HG03565 (cell line): ENCODE results near the gene DSTN.

ENCODE experiments used
- ATAC-seq: cut with Tn5 transposase; IDR thresholded peaks from one replicate; pipeline ENCODE4 v1.9.1; 2021; ENCODE audit warnings: mild to moderate bottlenecking, moderate library complexity; ENCODE audit not compliant: unreplicated experiment

The DSTN gene

DNA sequence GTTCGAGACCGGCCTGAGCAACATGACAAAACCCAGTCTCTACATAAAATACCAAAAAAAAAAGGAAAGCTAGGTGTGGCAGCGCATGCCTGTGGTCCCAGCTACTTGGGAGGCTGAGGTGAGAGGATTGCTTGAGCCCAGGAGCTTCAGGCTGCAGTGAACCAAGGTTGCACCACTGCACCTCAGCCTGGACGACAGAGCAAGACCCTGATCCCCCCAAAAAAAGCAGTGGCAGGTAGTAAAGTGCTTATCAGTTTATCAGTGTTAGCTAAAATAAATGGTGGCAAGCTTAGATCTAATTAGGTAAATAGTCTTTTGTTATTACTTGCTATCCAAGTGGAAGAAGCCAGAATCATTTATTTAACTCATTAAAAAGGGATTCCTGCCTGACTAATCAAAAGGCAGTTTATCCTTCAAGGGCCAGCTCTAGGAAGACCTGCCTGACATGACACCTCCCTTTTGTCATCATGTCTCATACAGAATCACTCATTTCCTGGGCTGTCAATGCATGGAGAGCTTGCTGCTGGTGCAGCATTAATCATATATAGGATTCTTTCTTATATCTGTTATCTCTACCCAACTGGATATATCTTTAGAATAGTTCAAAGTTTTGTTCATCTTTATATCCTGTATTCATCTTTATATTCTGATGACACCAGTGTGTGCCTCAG, 9.6 kb downstream of the DSTN start:
- no peak for ATAC-seq

DNA sequence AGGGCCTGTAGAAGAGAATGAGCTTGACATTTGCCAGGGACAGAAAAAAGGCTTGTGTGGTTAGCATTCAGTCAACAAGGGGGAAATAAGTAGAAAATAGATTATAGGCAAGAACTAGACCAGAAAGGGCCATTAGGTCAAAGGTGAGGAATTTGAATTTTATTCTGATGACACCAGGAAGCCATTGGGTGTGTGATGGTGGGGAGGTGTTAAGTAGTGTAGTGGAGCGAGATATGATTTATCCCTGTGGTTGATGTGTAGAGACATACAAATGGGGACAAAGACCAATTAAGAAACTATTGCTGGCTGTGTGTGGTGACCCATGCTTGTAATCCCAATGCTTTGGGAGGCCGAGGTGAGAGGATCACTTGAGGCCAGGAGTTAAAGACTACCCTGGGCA, 11.0 kb downstream of the DSTN start:
- ATAC-seq: no peak

DNA sequence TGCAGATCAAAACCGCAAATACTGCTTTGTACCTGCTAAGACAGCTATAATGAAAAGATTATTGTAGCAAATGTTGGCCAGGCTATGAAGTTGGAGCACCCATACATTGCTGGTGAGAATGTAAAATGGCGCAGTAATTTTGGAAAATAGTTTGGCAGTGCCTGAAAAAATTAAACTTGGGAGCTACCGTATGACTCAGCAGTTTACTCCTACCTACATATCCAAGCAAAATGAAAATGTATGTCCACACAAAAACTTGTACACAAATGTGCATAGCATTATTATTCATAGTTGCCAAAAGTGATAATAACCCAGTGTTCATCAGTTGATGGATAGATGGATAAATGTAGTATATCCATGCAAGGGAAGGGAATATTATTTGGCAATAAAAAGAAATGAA, 13.3 kb downstream of the DSTN start:
- ATAC-seq: no peak

DNA sequence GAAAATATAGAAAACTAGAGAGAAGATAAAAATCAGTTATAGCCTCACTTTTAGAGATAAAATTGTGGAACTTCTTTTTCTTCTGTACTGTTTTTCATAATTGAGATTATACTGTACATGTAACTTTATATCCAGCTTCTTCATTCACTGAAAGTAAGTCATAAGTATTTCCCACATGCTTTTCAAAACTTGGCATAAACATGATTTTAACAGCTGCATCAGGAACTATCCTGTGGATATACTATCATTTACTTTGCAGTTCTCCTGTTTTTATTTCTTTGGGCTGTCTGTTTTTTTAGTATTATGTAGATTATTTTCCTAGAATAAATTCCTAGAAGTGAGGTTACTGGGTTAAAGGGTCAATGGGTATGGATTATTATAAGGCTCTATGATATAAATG, 14.8 kb downstream of the DSTN start:
- no peak for ATAC-seq

DNA sequence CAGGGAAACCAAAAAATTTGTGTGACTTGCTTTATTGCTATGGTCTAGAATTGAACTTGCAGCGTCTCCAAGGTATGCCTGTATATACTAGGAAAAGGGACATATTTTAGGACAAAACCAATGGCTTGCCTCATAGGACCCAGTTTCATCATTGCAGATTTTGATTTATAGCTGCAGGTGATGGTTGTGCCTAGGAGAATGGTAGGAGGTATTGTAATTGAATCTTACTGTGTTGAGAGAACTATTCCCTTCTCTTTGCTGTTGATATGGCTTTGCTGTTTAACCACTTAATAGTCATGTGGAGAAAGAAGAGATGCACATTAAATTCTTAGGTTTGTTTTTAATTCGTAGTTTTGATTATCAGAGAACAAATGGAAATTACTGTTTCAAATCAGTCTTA, 16.4 kb downstream of the DSTN start:
- ATAC-seq: no peak

DNA sequence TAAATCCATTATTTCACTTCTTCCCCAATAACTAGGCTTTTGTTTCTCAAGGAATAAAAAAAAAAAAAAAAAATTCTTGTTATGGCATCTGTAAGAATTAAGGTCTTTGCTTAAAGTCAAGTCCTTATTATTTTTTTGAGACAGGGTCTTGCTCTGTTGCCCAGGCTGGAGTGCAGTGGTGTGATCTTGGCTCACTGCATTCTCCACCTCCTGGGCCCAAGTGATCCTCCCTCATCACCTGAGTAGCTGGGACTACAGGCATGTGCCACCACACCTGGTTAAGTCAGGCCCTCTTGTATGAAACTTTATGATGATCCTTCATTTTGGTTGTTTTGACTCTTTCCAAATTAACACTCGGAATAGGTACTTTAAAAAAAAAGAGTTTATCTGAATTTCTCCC, 17.3 kb downstream of the DSTN start:
- ATAC-seq: no peak

DNA sequence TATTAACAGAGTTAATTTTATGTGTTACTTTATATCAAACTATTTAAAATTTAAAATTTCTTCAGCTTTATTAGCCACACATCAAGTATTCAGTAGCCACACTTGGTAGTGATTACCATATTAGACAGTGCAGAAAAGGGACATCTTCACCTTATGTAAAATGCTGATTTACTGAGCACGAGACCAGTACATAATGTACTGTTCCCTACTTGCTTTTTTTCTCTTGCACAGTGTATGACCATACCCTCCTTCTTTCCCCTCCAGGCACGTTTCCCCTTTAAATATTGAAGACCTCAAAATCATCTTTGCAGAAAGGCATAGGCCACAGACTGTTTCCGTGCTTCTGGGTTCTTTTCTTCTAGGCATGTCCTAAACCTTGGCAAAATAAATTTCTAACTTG, 17.9 kb downstream of the DSTN start:
- no peak for ATAC-seq

DNA sequence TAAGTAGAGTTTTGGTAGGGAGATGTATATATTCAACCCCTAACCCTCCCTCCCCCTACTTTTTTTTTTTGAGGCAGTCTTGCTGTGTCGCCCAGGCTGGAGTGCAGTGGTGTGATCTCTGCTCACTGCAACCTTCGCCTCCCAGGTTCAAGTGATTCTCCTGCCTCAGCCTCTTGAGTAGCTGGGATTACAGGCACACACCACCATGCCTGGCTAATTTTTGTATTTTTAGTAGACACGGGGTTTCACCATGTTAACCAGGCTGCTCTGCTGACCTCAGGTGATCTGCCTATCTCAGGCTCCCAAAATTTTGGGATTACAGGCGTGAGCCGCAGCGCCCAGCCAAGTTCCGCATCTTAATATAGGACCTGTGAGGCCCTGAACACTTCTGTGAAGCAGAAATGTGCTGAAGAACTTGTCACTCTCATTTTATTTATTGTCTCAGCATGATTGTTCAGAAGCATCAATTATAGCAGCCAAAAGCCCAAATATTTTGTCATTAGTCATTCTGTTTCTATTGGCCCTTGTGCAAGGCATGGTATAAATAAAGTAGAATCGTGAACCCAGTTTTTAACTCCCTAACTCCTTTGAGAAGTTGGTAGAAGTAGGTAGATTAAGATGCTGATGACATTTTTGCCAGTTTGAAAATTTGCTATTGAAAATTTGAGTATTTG, 19.4 kb downstream of the DSTN start:
- no peak for ATAC-seq

DNA sequence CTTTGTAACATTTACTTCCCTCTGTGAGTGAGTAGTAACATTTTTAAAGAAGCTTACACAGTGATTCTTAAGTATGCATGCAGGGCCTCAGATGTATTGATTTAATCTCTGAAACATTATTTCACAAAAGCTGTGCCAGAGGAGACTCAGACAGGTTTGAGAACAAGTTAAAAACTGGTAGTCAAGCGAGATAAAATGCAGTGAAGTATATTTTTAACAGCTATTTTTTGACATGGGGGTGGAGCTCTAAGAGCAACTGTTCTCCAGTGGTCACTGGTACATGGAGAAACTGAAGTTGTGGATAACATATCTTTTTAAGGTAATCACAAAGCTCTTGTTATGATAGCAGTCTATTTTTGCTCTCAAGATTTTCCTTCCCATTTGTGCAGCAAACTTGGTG, 20.4 kb downstream of the DSTN start:
- ATAC-seq: no peak

DNA sequence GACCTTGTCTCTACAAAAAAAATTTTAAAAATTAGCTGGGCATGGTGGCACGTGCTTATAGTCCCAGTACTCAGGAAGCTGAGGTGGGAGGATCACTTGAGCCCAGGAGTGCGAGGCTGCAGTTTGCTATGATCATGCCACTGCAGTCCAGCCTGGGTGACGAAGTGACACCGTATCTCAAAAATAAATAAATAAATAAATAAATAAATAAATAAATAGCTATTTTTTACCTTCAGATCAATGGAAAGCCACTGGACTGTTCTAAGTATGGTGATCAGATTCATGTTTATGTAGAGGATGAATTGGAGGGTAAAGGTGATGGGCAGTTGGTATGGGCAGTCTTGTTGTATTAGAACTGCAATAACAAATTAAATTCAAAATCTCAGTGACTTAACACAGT, 24.0 kb downstream of the DSTN start:
- no peak for ATAC-seq

DNA sequence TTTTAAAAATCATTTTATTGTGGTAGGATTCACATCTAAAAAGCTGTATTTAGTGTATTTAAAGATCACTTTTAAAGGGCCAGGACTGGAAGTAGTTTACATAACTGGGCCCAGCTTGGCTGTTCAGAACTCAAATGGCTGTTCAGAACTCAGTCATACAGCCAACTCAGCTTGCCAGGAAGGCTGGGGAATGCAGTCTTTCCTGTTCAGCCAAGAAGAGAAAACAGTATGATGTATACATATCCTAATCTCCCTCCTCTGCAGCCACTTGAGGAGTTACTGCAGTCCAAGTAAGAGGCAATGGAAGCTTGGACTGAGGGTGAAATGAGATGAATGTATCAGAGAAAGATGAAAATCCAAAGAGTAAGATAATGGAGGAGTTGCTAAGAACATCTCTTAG, 24.6 kb downstream of the DSTN start:
- ATAC-seq: no peak

DNA sequence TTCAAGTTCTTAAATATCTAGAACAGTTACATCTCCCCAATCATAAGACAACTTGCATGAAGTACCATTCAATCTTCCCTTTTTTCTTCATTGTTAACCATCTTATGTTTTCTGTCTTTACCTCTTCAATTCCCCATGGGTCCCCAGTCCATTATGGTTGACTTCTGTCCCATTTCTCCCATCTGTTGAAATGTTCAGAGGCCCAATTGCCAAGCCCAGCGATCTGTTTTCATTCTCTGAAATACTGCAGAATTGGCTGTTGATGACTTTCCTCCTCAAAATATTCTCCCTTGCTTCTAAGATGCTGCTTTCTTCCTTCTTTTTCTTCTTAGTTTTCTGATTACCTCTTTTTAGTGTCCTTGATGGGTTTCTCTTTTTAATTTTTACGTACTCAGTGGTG, 26.0 kb downstream of the DSTN start:
- no peak for ATAC-seq

DNA sequence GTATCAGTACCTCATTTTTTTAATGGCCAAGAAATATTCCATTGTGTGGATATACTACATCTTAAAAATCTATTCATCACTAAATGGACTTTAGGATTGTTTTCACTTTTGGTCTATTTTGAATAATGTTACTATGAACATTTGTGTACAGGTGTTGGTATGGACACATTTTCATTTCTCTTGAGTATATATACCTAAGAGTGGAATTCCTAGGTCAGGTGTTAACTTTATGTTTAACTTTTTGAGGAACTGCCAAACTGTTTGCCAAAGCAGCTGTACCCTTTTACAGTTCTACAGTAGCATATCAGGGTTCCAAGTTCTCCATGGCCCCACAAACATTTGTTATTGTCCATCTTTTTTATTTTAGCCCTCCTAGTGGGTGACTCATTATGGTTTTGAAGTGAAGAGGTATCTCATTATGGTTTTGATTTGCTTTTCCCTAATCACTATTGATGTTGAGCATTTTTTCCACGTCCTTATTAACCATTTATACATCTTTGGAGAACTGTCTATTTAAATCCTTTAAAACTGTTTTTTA, 28.2 kb downstream of the DSTN start:
- no peak for ATAC-seq

DNA sequence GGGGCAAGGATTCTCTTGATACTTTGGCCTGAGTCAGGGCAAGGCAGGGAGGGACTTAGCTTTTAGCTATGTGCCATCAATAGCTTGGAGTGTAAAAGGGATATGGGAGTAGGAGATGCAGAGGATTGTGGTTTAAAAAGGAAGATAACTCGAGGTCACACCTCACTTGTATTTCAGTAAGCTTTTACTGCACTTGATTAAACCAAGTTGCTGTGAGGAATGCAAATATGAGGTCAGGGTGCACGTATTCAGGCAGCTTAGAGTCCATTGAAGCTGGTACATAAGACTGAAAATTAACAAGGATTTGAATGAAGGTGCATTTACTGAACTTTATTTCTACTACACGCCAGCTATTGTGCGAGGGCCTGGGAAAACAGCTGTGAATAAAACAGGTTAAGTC, 32.1 kb downstream of the DSTN start:
- no peak for ATAC-seq

DNA sequence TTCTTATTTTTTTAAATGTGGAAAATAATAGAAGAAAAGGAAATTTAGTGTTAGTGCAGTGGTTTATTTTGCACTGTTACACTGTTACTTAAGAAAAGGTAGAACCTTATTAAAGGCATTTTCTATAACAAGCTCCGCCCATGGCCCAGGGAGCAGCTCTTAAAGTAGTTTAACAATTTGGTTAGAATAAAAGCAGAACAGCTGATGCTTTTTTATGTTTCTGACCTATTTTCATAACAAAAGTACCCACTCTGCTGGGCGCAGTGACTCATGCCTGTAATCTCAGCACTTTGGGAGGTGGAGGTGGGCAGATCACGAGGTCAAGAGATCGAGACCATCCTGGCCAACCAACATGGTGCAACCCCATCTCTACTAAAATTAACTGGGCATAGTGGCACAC, 32.6 kb downstream of the DSTN start:
- ATAC-seq: no peak

DNA sequence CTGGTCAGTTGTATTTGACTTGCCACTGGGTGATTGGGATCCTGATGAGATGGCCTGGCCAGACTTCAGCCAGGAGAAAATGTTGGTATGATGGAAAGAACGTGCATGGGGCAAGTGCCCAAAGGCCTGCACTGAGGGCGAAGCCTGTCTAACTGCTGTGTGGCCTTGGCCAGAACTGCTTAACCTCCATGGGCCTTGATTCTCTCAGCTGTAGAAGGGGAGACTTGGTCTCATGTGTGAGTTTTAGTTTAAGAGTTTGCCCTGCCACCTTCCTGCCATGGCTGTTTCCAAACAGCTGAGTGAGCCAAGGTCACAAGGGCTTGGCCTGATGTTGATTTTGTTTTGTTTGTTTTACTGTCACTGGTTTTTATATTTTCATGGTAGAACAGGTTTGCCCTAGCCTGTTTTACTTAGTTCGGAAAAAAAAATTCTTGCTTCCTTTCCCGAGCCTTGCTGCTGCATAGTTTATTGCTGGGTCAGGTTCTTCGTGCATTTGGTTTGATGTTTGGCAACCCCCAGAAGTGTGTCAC, 35.3 kb downstream of the DSTN start:
- no peak for ATAC-seq

DNA sequence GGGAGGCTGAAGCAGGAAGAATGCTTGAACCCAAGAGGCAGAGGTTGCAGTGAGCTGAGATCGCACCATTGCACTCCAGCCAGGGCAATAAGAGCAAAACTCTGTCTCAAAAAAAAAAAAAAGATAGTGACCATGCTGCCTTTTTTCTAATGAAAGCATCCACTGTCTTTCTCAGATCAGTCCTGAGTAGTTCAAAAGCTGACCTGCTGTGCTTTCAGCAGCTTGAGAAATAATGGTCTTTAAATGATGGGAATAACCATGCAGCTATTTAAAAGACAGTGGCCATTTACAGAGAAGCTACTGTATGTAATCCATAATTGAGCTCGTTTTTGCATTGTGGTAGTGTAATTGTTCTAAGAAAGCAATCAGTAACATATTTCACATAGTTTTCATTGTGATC, 36.1 kb downstream of the DSTN start:
- no peak for ATAC-seq

DNA sequence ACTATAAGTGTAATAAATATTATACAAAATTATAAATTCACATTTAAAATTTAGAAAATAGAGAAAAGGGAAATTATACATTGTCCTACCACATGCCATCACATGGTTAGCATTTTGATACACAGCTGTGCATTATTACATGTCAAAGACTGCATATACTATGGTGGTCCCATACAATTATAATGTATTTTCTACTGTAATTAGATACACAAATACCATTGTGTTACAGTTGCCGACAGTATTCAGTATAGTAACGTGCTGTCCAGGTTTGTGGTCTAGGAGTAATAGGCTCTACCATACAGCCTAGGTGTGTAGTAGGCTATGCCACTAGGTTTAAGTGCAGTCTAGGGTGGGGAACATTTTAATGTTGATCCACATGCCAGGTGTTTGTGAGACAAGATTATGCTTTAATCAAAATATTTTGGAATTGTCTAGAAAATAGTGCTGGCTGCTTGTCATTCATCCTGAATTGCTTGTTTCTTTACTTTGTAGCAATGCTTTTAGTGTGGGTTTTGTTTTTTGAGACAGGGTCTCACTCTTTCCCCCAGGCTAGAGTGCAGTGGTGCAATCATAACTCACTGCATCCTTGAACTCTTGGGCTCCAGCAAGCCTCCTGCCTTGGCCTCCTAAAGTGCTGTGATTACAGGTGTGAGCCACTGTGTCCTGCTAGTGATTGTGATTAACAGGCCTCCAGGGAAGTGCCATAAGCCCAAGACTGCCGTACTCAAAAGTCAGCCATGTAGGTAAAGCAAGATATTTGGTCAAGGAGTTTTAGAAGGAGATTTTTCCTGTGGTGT, 39.0 kb downstream of the DSTN start:
- ATAC-seq: no peak

DNA sequence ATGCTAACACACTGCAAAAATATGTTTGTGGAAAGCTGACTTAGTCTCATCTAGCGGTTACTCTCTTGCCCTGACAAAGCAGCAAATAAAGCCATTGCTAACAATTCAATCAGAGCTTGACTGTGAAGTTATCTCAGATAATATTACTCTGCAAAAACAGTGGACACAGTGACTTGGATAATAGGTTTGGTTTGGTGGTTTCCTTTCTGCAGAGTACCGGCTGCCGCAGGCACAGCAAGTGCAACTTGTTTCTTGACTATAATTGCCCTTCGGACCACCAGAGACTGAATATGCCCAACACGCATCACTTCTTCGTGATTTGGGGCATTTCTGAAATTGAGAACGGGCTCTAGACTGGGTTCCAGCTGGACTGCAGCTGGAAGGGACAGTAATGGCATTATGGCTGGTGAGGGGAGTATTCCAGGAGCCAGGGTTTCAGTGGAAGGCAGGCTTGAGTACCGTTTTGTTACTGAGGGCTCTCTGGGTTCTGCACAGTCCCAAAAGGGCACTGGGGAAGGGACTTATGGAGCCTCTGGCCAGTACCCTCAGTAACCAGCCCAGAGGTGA, 40.0 kb downstream of the DSTN start:
- no peak for ATAC-seq

DNA sequence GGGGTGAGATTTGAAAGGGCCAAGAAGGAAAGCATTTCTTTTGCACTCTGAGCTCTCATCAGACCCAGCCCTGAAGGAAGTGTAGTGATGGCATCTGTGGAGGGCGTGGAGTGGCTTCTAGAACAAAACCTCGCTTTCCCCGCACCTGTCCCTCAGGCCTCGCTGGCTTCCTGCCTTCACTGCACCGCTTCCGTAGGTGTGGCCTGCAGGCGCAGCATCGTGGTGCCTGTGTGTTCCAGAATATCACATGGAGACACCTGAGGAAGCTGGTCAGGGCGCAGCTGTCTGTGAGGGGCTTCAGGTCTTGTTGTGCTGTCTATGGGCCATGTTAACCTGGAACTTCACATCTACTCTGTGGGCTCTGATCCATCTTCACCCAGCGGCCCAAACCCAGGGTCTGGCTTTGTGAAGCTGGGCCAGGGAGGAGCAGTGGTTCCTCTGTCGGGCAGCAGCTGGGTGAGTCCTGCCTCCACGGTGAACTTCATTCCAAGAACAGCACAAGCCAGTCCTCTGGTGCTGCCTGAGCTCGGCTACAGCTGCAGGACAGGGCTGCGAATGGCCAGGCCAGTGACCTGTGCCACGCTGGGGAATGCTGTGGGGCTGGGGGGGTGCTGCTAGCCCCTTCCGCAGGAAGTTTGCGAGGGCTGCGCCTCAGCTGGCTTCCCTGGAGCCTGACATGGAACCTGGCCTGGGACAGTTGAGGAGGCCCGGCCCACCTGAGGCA, 40.9 kb downstream of the DSTN start:
- ATAC-seq: no peak

DNA sequence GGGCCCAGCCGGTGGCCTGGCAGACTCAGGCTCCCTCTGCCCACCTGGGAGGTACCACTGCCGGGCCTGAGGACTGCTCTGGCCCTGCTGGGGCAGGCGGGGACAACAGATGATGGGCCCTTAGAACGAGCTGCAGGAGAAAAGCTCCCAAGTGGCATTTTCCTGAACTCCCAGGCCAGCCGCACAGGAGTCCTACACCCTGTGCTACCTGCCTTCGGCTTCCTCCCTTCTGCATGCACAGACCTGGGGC, 41.3 kb downstream of the DSTN start:
- no peak for ATAC-seq
